PC-3 (cell line): ENCODE measurements around the gene ADAM19.

Source experiments
- CTCF ChIP-seq: fragments of 300-600 bp; sonication (generic); conservative IDR thresholded peaks from 2 replicates; pipeline ENCODE4 v1.5.1; 2017; ENCODE audit warnings: antibody characterized with exemption, low read depth, mild to moderate bottlenecking, low read length
- EZH2 ChIP-seq: fragments of 300-600 bp; sonication (generic); IDR thresholded peaks from one replicate; pipeline ENCODE4 v1.6.1; 2017; ENCODE audit warnings: antibody characterized with exemption, mild to moderate bottlenecking, low read length; ENCODE audit not compliant: unreplicated experiment

GRCh38 chr5:157542282-157543000 is 33.1 kb downstream of the ADAM19 start:
- TF ChIP-seq CTCF (no peak), EZH2 (no peak)
